Adrenal gland (tissue), 5 donors: ENCODE results near the gene MAP2K1.

Experiments used
- POLR2A ChIP-seq, 2 donors: fragments of 450-650 bp; IDR thresholded peaks; one replicate each; pipeline ENCODE4 v1.6.1; 2017; ENCODE audit warnings: antibody characterized with exemption in 2 of 2, mild to moderate bottlenecking in 2 of 2, moderate library complexity in 1 of 2
- TF ChIP-seq, protein P1 (sequence below), 6 experiments: fragments of 450-650 bp in 4 of 6; fragments of 200-600 bp in 2 of 6; sonication (generic) in 1 of 6; IDR thresholded peaks; 1 replicate in 5 of 6; 2 replicates in 1 of 6; pipeline versions ENCODE4 v1.5.1 to v1.8.0; 2016 to 2021; ENCODE audit warnings: antibody characterized with exemption in 6 of 6, mild to moderate bottlenecking in 2 of 6, moderate library complexity in 1 of 6
- donor health status: DM: no; HTN: no; CAD: no.

DNA sequence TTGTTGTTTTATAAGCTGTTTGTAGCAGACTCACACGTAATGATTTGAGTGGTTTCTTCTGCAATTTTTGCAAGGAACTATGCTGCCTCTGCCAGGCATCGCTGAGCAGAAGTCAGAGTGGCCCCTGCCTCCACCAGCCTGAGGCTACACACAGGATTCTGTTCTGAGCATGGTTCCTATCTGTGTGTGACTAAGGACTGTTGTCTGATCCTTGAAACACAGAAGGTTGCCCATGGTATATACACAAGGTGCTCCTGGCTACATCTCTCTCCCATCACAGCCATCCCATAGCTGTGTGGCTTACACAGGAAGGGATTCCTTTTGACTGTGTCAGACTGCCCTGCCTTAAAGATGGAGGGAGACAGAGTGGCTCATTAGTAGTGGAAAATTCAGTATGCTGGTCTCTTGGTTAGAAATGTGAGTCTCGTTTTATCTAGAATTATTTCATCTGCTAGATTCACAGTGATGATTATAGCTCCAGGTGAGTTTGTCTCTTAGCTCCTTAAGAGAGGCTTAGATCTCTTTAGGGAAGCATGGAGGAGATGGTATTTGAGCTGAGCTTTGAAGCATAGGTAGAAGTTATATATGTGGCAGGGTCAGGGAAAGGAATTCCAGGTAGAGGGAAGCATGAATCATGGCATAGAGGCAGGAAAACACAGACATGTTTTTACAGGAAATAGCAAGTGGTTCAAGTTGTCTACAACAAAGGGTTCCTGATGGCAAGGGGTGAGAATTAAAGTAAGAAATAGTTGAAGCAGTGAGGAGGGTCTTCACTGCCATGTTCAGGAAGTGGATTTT lies 73.3 kb downstream of the MAP2K1 start:
- TF ChIP-seq, protein P1, sequence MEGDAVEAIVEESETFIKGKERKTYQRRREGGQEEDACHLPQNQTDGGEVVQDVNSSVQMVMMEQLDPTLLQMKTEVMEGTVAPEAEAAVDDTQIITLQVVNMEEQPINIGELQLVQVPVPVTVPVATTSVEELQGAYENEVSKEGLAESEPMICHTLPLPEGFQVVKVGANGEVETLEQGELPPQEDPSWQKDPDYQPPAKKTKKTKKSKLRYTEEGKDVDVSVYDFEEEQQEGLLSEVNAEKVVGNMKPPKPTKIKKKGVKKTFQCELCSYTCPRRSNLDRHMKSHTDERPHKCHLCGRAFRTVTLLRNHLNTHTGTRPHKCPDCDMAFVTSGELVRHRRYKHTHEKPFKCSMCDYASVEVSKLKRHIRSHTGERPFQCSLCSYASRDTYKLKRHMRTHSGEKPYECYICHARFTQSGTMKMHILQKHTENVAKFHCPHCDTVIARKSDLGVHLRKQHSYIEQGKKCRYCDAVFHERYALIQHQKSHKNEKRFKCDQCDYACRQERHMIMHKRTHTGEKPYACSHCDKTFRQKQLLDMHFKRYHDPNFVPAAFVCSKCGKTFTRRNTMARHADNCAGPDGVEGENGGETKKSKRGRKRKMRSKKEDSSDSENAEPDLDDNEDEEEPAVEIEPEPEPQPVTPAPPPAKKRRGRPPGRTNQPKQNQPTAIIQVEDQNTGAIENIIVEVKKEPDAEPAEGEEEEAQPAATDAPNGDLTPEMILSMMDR (IDR thresholded peaks at IDR 0.05), result no peak
- TF ChIP-seq POLR2A (IDR thresholded peaks at IDR 0.05), result no peak
